DND-41 (cell line): ENCODE results near the gene NANOS2.
A peak's percentile ranks its signal among the peaks of the same experiment; 100 is the strongest.

Experiments
- ATAC-seq: fragments of 200-7000 bp; cut with Tn5 transposase; 3 replicates; pipeline ENCODE4 v1.9.1; 2021; ENCODE audit warnings: low read depth; ENCODE audit not compliant: insufficient read depth
- DNase-seq: peaks from one replicate; pipeline ENCODE4 v3.0.0-alpha.2; 2020
- H2AFZ ChIP-seq: 2 replicates; pipeline ENCODE4 v1.6.0; 2012; ENCODE audit warnings: low read depth, low read length
- H3K27ac ChIP-seq: 2 replicates; pipeline ENCODE4 v1.5.1; 2012; ENCODE audit warnings: low read length, inconsistent platforms
- H3K27me3 ChIP-seq: fragments of 200-600 bp; sonication (generic); 2 replicates; pipeline ENCODE4 v1.6.0; 2012; ENCODE audit warnings: low read length, mild to moderate bottlenecking, inconsistent platforms; ENCODE audit not compliant: insufficient read depth, poor library complexity
- H3K36me3 ChIP-seq: 2 replicates; pipeline ENCODE4 v1.5.1; 2012; ENCODE audit warnings: low read length, inconsistent platforms; ENCODE audit not compliant: insufficient read depth
- H3K4me1 ChIP-seq: 2 replicates; pipeline ENCODE4 v1.5.1; 2012; ENCODE audit warnings: mild to moderate bottlenecking, low read length; ENCODE audit not compliant: insufficient read depth
- H3K4me2 ChIP-seq: 2 replicates; pipeline ENCODE4 v1.6.0; 2012; ENCODE audit warnings: mild to moderate bottlenecking, moderate library complexity, low read length, inconsistent platforms; ENCODE audit not compliant: insufficient read depth
- H3K4me3 ChIP-seq, 2 experiments: fragments of 200-600 bp in 1 of 2; shearing (Covaris generic) in 1 of 2; 2 replicates each; pipeline ENCODE4 v1.5.1; 2012 to 2016; ENCODE audit warnings: inconsistent platforms in 2 of 2, low read length in 2 of 2, mild to moderate bottlenecking in 2 of 2, low read depth in 1 of 2, moderate library complexity in 1 of 2
- H3K79me2 ChIP-seq: 2 replicates; pipeline ENCODE4 v1.6.0; 2012; ENCODE audit warnings: low read length, inconsistent platforms; ENCODE audit not compliant: insufficient read depth
- H3K9ac ChIP-seq: 2 replicates; pipeline ENCODE4 v1.6.0; 2012; ENCODE audit warnings: low read depth, mild to moderate bottlenecking, inconsistent platforms, low read length, moderate library complexity
- H3K9me3 ChIP-seq: 2 replicates; pipeline ENCODE4 v1.5.1; 2012; ENCODE audit warnings: low read length, moderate library complexity, mild to moderate bottlenecking, inconsistent platforms; ENCODE audit not compliant: insufficient read depth, severe bottlenecking
- H4K20me1 ChIP-seq: 2 replicates; pipeline ENCODE4 v1.6.0; 2012; ENCODE audit warnings: low read length; ENCODE audit not compliant: insufficient read depth
- EZH2 ChIP-seq: IDR thresholded peaks from 3 replicates; pipeline ENCODE4 v1.6.1; 2012; ENCODE audit warnings: borderline replicate concordance, low read depth, mild to moderate bottlenecking, moderate library complexity, low read length, inconsistent platforms; ENCODE audit not compliant: severe bottlenecking
- TF ChIP-seq, protein P1 (sequence below): IDR thresholded peaks from 2 replicates; pipeline ENCODE4 v1.5.1; 2012; ENCODE audit warnings: borderline replicate concordance, low read length, moderate library complexity, mild to moderate bottlenecking; ENCODE audit not compliant: poor library complexity, severe bottlenecking; ENCODE audit errors: extremely low read depth

NANOS2 gene

DNA sequence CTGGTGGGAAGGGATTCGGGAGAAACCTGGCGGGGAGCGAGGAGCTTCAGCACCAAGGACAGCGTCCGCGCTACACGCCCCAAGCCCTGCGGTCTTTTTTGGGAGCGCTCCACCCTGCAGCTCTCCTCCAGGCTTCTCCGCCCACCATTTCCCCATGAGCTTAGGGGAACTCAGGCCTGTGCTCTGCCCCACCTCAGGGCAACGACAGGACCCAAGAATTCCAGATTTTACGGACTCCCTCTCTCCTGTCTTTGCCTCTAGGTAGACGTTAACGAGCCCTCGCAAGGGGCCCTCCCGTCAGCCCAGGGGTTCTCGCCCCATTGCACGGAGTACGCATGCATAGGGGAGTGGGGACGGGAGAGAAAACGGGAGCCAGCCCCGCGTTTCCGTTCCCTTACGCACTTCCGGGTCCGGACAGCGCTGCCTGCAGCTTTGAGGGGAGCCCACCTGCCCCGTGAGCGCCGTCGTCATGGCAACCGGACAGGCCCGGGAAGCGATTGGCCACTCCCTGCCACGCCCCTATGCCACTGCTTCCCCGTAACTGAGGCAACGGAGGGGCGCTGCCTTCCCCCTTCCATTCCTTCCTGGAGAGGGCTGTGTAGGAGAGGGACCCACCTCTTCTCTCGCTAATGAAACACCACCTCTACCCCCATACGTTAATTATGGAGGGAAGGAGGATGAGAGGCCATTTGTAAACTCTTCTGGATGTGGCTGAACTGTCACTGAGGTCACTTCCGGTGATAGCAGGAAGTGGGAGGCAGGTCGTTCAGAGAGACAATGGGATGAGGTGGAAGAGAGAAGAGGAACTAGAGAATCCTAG is 38.3 kb upstream of the NANOS2 start:
- DNase-seq (peak; percentile 44), ATAC-seq (peak; percentile 72)
- H3K4me1 ChIP-seq: peaks cover 5% of the 10 kb centered on the region
- no peak overlapping the region for H3K9ac ChIP-seq
- TF ChIP-seq, protein P1, sequence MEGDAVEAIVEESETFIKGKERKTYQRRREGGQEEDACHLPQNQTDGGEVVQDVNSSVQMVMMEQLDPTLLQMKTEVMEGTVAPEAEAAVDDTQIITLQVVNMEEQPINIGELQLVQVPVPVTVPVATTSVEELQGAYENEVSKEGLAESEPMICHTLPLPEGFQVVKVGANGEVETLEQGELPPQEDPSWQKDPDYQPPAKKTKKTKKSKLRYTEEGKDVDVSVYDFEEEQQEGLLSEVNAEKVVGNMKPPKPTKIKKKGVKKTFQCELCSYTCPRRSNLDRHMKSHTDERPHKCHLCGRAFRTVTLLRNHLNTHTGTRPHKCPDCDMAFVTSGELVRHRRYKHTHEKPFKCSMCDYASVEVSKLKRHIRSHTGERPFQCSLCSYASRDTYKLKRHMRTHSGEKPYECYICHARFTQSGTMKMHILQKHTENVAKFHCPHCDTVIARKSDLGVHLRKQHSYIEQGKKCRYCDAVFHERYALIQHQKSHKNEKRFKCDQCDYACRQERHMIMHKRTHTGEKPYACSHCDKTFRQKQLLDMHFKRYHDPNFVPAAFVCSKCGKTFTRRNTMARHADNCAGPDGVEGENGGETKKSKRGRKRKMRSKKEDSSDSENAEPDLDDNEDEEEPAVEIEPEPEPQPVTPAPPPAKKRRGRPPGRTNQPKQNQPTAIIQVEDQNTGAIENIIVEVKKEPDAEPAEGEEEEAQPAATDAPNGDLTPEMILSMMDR: no peak
- TF ChIP-seq EZH2: no peak
- no peaks in the 10 kb centered on the region for H4K20me1 ChIP-seq
- H2AFZ ChIP-seq: peak overlapping the region; percentile 24
- H3K4me2 ChIP-seq: peak overlapping the region; percentile 23; the same call in 1 of the 2 replicates
- H3K9me3 ChIP-seq: no peaks in the 10 kb centered on the region
- no peak overlapping the region for H3K27ac ChIP-seq
- no peaks in the 10 kb centered on the region for H3K27me3 ChIP-seq
- no peak overlapping the region for H3K4me3 ChIP-seq
- no peaks in the 10 kb centered on the region for H3K36me3 ChIP-seq
- H3K79me2 ChIP-seq: no peaks in the 10 kb centered on the region

DNA sequence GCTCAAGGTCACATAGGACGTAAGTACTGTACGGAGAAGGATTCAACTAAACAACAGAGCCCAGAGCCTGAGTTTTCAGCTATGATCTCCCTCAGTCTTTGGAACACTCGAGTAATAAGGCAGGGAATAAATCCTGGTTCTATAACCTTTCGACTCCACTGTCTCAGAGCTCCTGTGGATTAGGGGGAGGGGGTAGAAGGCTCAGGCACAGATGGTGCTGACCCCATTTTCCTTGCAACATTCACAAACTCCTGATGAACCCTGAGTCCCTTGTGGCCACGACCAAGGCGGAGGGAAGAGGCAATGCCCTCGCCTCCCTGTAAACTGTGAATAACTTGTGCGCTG is 37.7 kb upstream of the NANOS2 start:
- Histone ChIP-seq H3K36me3 (no peaks in the 10 kb centered on the region), H2AFZ (no peak overlapping the region), H3K4me1 (peaks cover 5% of the 10 kb centered on the region), H3K9ac (no peak overlapping the region), H4K20me1 (no peaks in the 10 kb centered on the region), H3K79me2 (no peaks in the 10 kb centered on the region), H3K9me3 (no peaks in the 10 kb centered on the region), H3K4me3 (no peak overlapping the region), H3K27me3 (no peaks in the 10 kb centered on the region), H3K27ac (no peak overlapping the region), H3K4me2 (no peak overlapping the region)
- DNase-seq (no peak), ATAC-seq (0 out of 3 replicates have a peak, but pooled peaks have one; percentile 29)
- no peak for TF ChIP-seq EZH2

DNA sequence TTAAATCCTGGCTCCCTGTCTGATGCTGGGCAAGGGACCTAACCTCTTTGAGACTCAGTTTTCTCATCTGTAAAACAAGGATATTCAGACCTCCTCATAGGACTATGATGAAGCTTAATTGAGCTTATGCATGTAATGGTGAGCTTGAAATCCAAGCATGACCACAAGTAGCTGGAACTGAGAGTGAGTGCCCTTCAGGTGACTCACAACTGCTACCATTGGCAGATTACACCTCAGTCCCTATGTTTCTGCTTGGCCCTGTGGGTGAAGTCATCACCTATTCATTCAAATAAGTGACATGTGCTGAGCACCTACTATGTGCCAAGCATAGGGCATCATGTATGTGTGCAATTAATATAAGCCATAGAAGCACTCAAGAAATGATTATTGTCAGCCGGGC is 33.3 kb upstream of the NANOS2 start:
- Histone ChIP-seq H4K20me1 (no peaks in the 10 kb centered on the region), H3K4me1 (peaks cover under 1% of the 10 kb centered on the region; the same call in 1 of the 2 replicates), H3K4me2 (no peak overlapping the region), H3K36me3 (no peaks in the 10 kb centered on the region), H3K9ac (no peak overlapping the region), H3K4me3 (no peak overlapping the region), H3K27ac (no peak overlapping the region), H2AFZ (no peak overlapping the region), H3K9me3 (no peaks in the 10 kb centered on the region), H3K27me3 (no peaks in the 10 kb centered on the region), H3K79me2 (no peaks in the 10 kb centered on the region)
- DNase-seq: no peak
- TF ChIP-seq, protein P1: no peak
- no peak for TF ChIP-seq EZH2
- ATAC-seq: no peak

DNA sequence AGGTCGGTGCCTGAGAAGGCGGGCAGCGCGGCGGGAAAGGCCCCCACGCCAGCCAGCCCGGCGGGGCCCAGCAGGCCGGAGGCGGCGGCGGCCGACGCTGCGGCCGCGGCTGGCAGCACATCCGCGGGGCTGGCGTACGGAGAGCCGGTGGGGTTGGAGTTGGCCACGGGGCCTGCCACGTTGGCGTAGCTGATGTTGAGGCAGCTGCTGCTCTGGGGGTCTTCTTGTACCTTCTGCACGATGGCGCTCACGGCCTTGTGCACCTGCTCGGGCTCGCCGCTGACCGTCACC is 25.9 kb upstream of the NANOS2 start:
- no peaks in the 10 kb centered on the region for H3K36me3 ChIP-seq
- no peak overlapping the region for H3K27ac ChIP-seq
- no peaks in the 10 kb centered on the region for H3K4me1 ChIP-seq
- DNase-seq (no peak), ATAC-seq (no peak)
- no peak overlapping the region for H3K9ac ChIP-seq
- peaks cover 2% of the 10 kb centered on the region for H3K27me3 ChIP-seq
- no peaks in the 10 kb centered on the region for H3K9me3 ChIP-seq
- TF ChIP-seq EZH2: no peak
- TF ChIP-seq, protein P1: no peak
- H4K20me1 ChIP-seq: no peaks in the 10 kb centered on the region
- no peak overlapping the region for H2AFZ ChIP-seq
- no peak overlapping the region for H3K4me3 ChIP-seq
- H3K79me2 ChIP-seq: no peaks in the 10 kb centered on the region
- no peak overlapping the region for H3K4me2 ChIP-seq
